GM12878 (cell line): ENCODE data around the gene LBR. TPM values are rescaled to one million over a fixed set of nuclear protein-coding genes. Genes with fewer than 3 reads are reported as not detected.

Experiments used
- ATAC-seq: fragments of 200-7000 bp; cut with Tn5 transposase; 3 replicates; pipeline ENCODE4 v1.9.1; 2020; ENCODE audit warnings: mild to moderate bottlenecking, moderate library complexity
- BruUV-seq: library from RNA; stranded (reverse); fragments of 400-500 nt; replicated peaks from 2 replicates; lab custom pipeline; 2021; lab: Mats Ljungman, UMichigan
- CTCF ChIA-PET: fragments of 300-600 bp; sonication (Branson Sonifier 250); formaldehyde crosslinking; extraction: SDS; loops from one replicate; lab custom pipeline; 2021; ENCODE audit warnings: inconsistent platforms; lab: Yijun Ruan, JAX
- POLR2A ChIA-PET: fragments of 350-600 bp; formaldehyde crosslinking; extraction: SDS; loops from one replicate; lab custom pipeline; 2021; ENCODE audit warnings: inconsistent platforms; lab: Charles Lee
- RAD21 ChIA-PET: fragments of 300-600 bp; sonication (Branson Sonifier 250); formaldehyde crosslinking; loops from one replicate; lab custom pipeline; 2023; ENCODE audit warnings: antibody characterized with exemption; ENCODE audit not compliant: unreplicated experiment; lab: Charles Lee
- SMC1A ChIA-PET: fragments of 300-600 bp; sonication (Branson Sonifier 250); formaldehyde crosslinking; loops from one replicate; lab custom pipeline; 2023; ENCODE audit not compliant: unreplicated experiment, uncharacterized antibody; lab: Charles Lee
- DNase-seq: peaks from one replicate; pipeline ENCODE4 v3.0.0-alpha.2; 2011; ENCODE audit warnings: low read depth, low spot score
- FAIRE-seq: peaks from 3 replicates; lab custom pipeline; 2011; peaks lifted over from hg19 to GRCh38; lab: Jason Lieb, UNC
- H2AFZ ChIP-seq: 2 replicates; pipeline ENCODE4 v1.6.0; 2011; ENCODE audit warnings: low read depth, low read length, control low read depth; ENCODE audit not compliant: control insufficient read depth
- H3K27ac ChIP-seq: 2 replicates; pipeline ENCODE4 v1.5.1; 2011; ENCODE audit warnings: control low read depth; ENCODE audit not compliant: control insufficient read depth, insufficient read depth
- H3K27me3 ChIP-seq, 2 experiments: replicated peaks in 1 of 2; 2 replicates each; pipeline versions ENCODE4 v1.6.0 to v1.6.1; 2011; ENCODE audit warnings: low read length in 1 of 2; ENCODE audit not compliant: control insufficient read depth in 2 of 2, insufficient read depth in 2 of 2
- H3K36me3 ChIP-seq, 2 experiments: 2 replicates each; pipeline ENCODE4 v1.5.1; 2011; ENCODE audit warnings: low read length in 1 of 2; ENCODE audit not compliant: control insufficient read depth in 2 of 2, insufficient read depth in 2 of 2
- H3K4me1 ChIP-seq: 2 replicates; pipeline ENCODE4 v1.6.1; 2011; ENCODE audit warnings: mild to moderate bottlenecking, low read length, moderate library complexity, mixed read lengths; ENCODE audit not compliant: control insufficient read depth, insufficient read depth
- H3K4me2 ChIP-seq: 2 replicates; pipeline ENCODE4 v1.6.0; 2011; ENCODE audit warnings: control low read depth; ENCODE audit not compliant: control insufficient read depth, insufficient read depth
- H3K4me3 ChIP-seq: fragments of 200-600 bp; sonication (generic); 2 replicates; pipeline ENCODE4 v1.5.1; 2016
- H3K79me2 ChIP-seq: 2 replicates; pipeline ENCODE4 v1.6.0; 2011; ENCODE audit warnings: low read length; ENCODE audit not compliant: control insufficient read depth, insufficient read depth
- H3K9ac ChIP-seq: 2 replicates; pipeline ENCODE4 v1.8.0; 2011; ENCODE audit warnings: low read length, control low read depth, mixed read lengths; ENCODE audit not compliant: control insufficient read depth, insufficient read depth
- H3K9me3 ChIP-seq: replicated peaks from 3 replicates; pipeline ENCODE4 v1.5.1; 2011; ENCODE audit warnings: mild to moderate bottlenecking, low read length; ENCODE audit not compliant: control insufficient read depth, insufficient read depth
- H4K20me1 ChIP-seq: 2 replicates; pipeline ENCODE4 v1.6.0; 2011; ENCODE audit not compliant: control insufficient read depth, insufficient read depth
- FOS ChIP-seq: IDR thresholded peaks from 3 replicates; pipeline ENCODE4 v1.6.1; 2011; ENCODE audit warnings: borderline replicate concordance; ENCODE audit not compliant: insufficient read length; ENCODE audit errors: extremely low read depth
- FOXK2 ChIP-seq: fragments of 450-650 bp; IDR thresholded peaks from 2 replicates; pipeline ENCODE4 v1.6.1; 2017; ENCODE audit warnings: mild to moderate bottlenecking, moderate library complexity
- IKZF2 ChIP-seq, 2 experiments: fragments of 450-650 bp; IDR thresholded peaks; 2 replicates each; pipeline ENCODE4 v1.6.1; 2017; ENCODE audit warnings: mild to moderate bottlenecking in 2 of 2, moderate library complexity in 2 of 2
- KDM1A ChIP-seq: fragments of 200-600 bp; sonication (generic); IDR thresholded peaks from 2 replicates; pipeline ENCODE4 v1.6.1; 2016; ENCODE audit warnings: borderline replicate concordance
- NFIC ChIP-seq: IDR thresholded peaks from 2 replicates; pipeline ENCODE4 v1.6.1; 2012; ENCODE audit warnings: low read depth, mild to moderate bottlenecking, inconsistent platforms, low read length, moderate library complexity
- NR2F1 ChIP-seq: fragments of 450-650 bp; conservative IDR thresholded peaks from 2 replicates; pipeline ENCODE4 v1.6.1; 2017; ENCODE audit warnings: mild to moderate bottlenecking
- PAX8 ChIP-seq: fragments of 450-650 bp; IDR thresholded peaks from 2 replicates; pipeline ENCODE4 v1.6.1; 2017; ENCODE audit warnings: mild to moderate bottlenecking, moderate library complexity
- RAD21 ChIP-seq: IDR thresholded peaks from 2 replicates; pipeline ENCODE4 v1.6.1; 2011; ENCODE audit warnings: mild to moderate bottlenecking, low read depth, low read length, moderate library complexity; ENCODE audit not compliant: insufficient read depth
- RAD51 ChIP-seq: fragments of 450-650 bp; IDR thresholded peaks from 2 replicates; pipeline ENCODE4 v1.6.1; 2016; ENCODE audit warnings: moderate library complexity, mild to moderate bottlenecking, inconsistent platforms
- RFX5 ChIP-seq: IDR thresholded peaks from 2 replicates; pipeline ENCODE4 v1.6.1; 2011; ENCODE audit warnings: low read depth, low read length, improper control_type of control experiment
- TCF3 ChIP-seq: IDR thresholded peaks from 2 replicates; pipeline ENCODE4 v1.6.1; 2012; ENCODE audit warnings: low read depth, mild to moderate bottlenecking, low read length, borderline replicate concordance; ENCODE audit not compliant: insufficient read depth
- ZNF384 ChIP-seq: IDR thresholded peaks from 2 replicates; pipeline ENCODE4 v1.6.1; 2012; ENCODE audit warnings: low read depth, mild to moderate bottlenecking, low read length, improper control_type of control experiment, borderline replicate concordance
- WGBS: methylation state at CpG from one replicate; pipeline ENCODE4 v1.1.6; 2016; ENCODE audit warnings: low lambda C conversion rate; ENCODE audit not compliant: insufficient replicate concordance, insufficient coverage; ENCODE audit errors: missing lambda C conversion rate; 5-methylcytosine and 5-hydroxymethylcytosine counted together
- in situ Hi-C: fragments of 300-500 bp; cut with MboI; formaldehyde crosslinking; loops from 9 replicates; pipeline ENCODE4 v1.14.3; 2018; ENCODE audit warnings: mixed read lengths
- intact Hi-C: fragments of 100-400 bp; cut with micrococcal nuclease; formaldehyde crosslinking; loops from one replicate; pipeline ENCODE4 v1.14.2; 2022; ENCODE audit not compliant: unreplicated experiment
- polyA plus RNA-seq, 11 experiments: library from polyadenylated mRNA; depleted of rRNA in 4 of 11; unstranded in 6 of 11; stranded (reverse) in 5 of 11; fragments of >200 nt; fragmentation: Nextera tagmentation in 4 of 11; fragmentation: Illumina TruSeq in 1 of 11; extraction: Ambion mirVana in 4 of 11; extraction: Trizol in 1 of 11; gene quantifications; 1 replicate in 1 of 11; 2 replicates in 10 of 11; pipeline versions ENCODE4 v1.2.1 to v1.2.3, GENCODE V29; 2011 to 2016; ENCODE audit warnings: inconsistent platforms in 2 of 11, missing spikeins in 2 of 11, low read depth in 1 of 11
- total RNA-seq, 4 experiments: library from RNA; depleted of rRNA in 3 of 4; stranded (reverse); fragments of >200 nt in 3 of 4; fragmentation: Illumina TruSeq in 1 of 4; extraction: Trizol in 1 of 4; gene quantifications; 2 replicates each; pipeline versions ENCODE4 v1.2.1 to v1.2.3, GENCODE V29; 2013 to 2021
- TF ChIP-seq, protein P1 (sequence below): IDR thresholded peaks from 2 replicates; pipeline ENCODE4 v1.6.1; 2011; ENCODE audit warnings: low read depth, mild to moderate bottlenecking, low read length, moderate library complexity, borderline replicate concordance; ENCODE audit errors: extremely low read depth
- TF ChIP-seq, protein P2 (sequence below): fragments of 450-650 bp; formaldehyde crosslinking; IDR thresholded peaks from 2 replicates; pipeline ENCODE4 v1.5.0; 2022; ENCODE audit warnings: mild to moderate bottlenecking, missing genetic modification characterization
- TF ChIP-seq, protein P3 (sequence below): fragments of 450-650 bp; IDR thresholded peaks from 2 replicates; pipeline ENCODE4 v1.6.1; 2016; ENCODE audit warnings: mild to moderate bottlenecking, moderate library complexity, borderline replicate concordance

Gene LBR
- total and polyA plus RNA-seq, 10 of the 15 experiments (the other 5 are each of a cell fraction or from before 2014, with no cell fraction given): 81.8 to 178 (median 114) TPM

DNA sequence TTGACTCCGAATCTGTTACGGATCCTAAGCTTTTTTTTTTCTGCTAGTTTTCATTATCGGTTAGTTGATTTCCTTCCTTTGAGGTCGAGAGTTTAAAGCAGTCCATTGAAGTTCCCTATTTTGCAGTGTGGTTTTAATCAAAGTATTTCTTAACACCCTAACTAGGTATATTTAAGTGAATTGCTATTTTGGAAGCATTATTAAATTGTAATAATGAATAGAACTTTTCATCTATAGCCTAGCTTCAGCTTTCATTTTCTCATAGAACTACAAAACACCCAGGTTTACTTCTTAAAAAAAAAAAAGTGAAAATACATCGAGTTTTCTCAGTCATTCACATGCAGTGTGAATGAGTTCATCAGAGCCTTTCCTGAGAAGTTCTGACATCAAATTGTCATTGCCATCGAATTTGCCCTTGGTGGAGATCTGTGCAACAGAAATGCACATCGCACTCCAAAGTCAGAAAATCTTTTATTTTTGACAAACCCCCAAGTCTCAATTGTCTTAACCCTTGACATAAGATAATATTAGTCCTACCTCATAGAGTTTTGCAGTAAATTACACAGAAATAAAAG lies 1.1 kb upstream of the LBR start:
- POLR2A ChIA-PET: interaction anchor here (0.6 to 4.0 kb wide), 7 partner anchors 12 to 570 kb away, joined by 3 to 31 read pairs (median 4); partner anchors contain the start of gene SDE2
- Histone ChIP-seq H3K4me1 (peaks cover 17% of the 10 kb centered on the region), H3K27ac (peak overlapping the region; percentile 96), H3K27me3 (no peaks in the 10 kb centered on the region), H2AFZ (peak overlapping the region; percentile 92), H3K4me2 (peak overlapping the region; percentile 75), H3K4me3 (peak overlapping the region; percentile 80), H3K9ac (peak overlapping the region; percentile 98), H4K20me1 (peaks cover 7% of the 10 kb centered on the region; the same call in 1 of the 2 replicates), H3K36me3 (no peaks in the 10 kb centered on the region), H3K9me3 (no peaks in the 10 kb centered on the region; the same call in 2 of the 3 replicates), H3K79me2 (peaks cover 39% of the 10 kb centered on the region)
- intact Hi-C loops: loop anchor here (1.0 to 2.0 kb wide), 2 partner anchors 16 to 38 kb away; no protein-coding TSS in a partner anchor
- DNase-seq: peak; percentile 61
- SMC1A ChIA-PET: interaction anchor here (8.1 kb wide), 1 partner anchor 14 kb away, joined by 108 read pairs; no protein-coding TSS in a partner anchor
- ATAC-seq: no peak
- RAD21 ChIA-PET: interaction anchor here (1.2 to 2.8 kb wide), 3 partner anchors 13 to 39 kb away, joined by 4 to 13 read pairs (median 5); no protein-coding TSS in a partner anchor
- WGBS: 0% methylated on average over 7 of the region's 7 CpGs
- no TSS peak for BruUV-seq
- CTCF ChIA-PET: interaction anchor here (1.1 to 6.9 kb wide), 4 partner anchors 12 to 110 kb away, joined by 3 to 53 read pairs (median 5); no protein-coding TSS in a partner anchor
- FAIRE-seq: peak; percentile 44
- in situ Hi-C loops: no loop called here
- no peak for TF ChIP-seq RAD21
- TF ChIP-seq PAX8: no peak
- no peak for TF ChIP-seq TCF3
- 0 out of 4 replicates have a peak, but pooled peaks of 1 of the 2 experiments have one; percentile 4 for TF ChIP-seq IKZF2 (IDR thresholded peaks at IDR 0.05)
- TF ChIP-seq, protein P1, sequence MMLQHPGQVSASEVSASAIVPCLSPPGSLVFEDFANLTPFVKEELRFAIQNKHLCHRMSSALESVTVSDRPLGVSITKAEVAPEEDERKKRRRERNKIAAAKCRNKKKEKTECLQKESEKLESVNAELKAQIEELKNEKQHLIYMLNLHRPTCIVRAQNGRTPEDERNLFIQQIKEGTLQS: no peak
- 0 out of 2 replicates have a peak, but pooled peaks have one; percentile 4 for TF ChIP-seq ZNF384
- TF ChIP-seq RFX5: no peak
- TF ChIP-seq NFIC: 0 out of 2 replicates have a peak, but pooled peaks have one; percentile 21
- TF ChIP-seq, protein P2, sequence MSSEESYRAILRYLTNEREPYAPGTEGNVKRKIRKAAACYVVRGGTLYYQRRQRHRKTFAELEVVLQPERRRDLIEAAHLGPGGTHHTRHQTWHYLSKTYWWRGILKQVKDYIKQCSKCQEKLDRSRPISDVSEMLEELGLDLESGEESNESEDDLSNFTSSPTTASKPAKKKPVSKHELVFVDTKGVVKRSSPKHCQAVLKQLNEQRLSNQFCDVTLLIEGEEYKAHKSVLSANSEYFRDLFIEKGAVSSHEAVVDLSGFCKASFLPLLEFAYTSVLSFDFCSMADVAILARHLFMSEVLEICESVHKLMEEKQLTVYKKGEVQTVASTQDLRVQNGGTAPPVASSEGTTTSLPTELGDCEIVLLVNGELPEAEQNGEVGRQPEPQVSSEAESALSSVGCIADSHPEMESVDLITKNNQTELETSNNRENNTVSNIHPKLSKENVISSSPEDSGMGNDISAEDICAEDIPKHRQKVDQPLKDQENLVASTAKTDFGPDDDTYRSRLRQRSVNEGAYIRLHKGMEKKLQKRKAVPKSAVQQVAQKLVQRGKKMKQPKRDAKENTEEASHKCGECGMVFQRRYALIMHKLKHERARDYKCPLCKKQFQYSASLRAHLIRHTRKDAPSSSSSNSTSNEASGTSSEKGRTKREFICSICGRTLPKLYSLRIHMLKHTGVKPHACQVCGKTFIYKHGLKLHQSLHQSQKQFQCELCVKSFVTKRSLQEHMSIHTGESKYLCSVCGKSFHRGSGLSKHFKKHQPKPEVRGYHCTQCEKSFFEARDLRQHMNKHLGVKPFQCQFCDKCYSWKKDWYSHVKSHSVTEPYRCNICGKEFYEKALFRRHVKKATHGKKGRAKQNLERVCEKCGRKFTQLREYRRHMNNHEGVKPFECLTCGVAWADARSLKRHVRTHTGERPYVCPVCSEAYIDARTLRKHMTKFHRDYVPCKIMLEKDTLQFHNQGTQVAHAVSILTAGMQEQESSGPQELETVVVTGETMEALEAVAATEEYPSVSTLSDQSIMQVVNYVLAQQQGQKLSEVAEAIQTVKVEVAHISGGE (CRISPR knock-in tag): no peak
- TF ChIP-seq FOXK2: no peak
- no peak for TF ChIP-seq FOS
- TF ChIP-seq, protein P3, sequence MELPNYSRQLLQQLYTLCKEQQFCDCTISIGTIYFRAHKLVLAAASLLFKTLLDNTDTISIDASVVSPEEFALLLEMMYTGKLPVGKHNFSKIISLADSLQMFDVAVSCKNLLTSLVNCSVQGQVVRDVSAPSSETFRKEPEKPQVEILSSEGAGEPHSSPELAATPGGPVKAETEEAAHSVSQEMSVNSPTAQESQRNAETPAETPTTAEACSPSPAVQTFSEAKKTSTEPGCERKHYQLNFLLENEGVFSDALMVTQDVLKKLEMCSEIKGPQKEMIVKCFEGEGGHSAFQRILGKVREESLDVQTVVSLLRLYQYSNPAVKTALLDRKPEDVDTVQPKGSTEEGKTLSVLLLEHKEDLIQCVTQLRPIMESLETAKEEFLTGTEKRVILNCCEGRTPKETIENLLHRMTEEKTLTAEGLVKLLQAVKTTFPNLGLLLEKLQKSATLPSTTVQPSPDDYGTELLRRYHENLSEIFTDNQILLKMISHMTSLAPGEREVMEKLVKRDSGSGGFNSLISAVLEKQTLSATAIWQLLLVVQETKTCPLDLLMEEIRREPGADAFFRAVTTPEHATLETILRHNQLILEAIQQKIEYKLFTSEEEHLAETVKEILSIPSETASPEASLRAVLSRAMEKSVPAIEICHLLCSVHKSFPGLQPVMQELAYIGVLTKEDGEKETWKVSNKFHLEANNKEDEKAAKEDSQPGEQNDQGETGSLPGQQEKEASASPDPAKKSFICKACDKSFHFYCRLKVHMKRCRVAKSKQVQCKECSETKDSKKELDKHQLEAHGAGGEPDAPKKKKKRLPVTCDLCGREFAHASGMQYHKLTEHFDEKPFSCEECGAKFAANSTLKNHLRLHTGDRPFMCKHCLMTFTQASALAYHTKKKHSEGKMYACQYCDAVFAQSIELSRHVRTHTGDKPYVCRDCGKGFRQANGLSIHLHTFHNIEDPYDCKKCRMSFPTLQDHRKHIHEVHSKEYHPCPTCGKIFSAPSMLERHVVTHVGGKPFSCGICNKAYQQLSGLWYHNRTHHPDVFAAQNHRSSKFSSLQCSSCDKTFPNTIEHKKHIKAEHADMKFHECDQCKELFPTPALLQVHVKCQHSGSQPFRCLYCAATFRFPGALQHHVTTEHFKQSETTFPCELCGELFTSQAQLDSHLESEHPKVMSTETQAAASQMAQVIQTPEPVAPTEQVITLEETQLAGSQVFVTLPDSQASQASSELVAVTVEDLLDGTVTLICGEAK: peak; percentile 4; the same call in 1 of the 2 replicates
- TF ChIP-seq NR2F1: no peak
- TF ChIP-seq RAD51: no peak
- TF ChIP-seq KDM1A: no peak
